GM18909 (cell line): ENCODE measurements around the gene FAM78A.
"Not testable (repeated sequence)": the region's sequence is repeated elsewhere in the genome, so short reads cannot be mapped to it uniquely, and the experiment has no call there.

Experiments
- ATAC-seq: cut with Tn5 transposase; IDR thresholded peaks from one replicate; pipeline ENCODE4 v1.9.1; 2021; ENCODE audit warnings: mild to moderate bottlenecking; ENCODE audit not compliant: unreplicated experiment, poor library complexity

FAM78A gene

DNA sequence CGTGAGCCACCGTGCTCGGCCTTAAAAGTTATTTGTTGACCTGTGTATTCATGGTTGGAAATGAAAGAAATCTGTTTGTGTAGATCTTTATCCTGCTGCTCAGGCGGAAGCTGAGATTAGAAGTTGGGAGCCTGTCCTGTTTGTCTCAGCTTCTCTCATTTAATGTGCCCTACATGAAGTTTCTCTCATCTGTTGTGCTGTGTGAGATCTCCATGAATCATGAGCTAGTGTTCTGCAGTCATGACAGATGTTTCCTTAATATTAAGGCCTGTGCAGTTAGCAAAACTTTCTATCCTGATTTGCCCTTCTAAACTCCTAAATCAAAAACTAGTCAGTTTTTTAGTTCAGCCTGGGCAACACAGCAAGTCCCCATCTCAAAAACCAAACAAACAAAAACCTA, 59.5 kb downstream of the FAM78A start:
- ATAC-seq = no peak

DNA sequence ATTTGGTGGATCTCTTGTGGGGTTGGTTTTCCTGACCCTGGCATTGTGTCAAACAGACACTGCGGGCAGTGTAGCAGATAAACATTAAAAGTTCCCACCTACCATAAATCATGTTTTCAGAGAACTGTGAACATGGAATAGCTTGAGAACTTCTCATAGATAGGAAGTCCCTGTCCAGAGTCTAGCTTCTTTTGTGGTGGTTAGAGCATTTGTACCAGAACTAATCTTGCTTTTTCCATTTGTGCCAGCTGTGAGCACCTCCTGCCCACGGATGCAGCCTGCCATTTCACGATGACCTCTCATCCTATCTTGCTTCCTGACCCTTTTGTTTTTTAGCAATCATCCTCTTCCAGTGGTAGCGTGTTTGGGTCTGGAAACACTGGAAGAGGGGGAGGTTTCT, 61.4 kb downstream of the FAM78A start:
- no peak for ATAC-seq

DNA sequence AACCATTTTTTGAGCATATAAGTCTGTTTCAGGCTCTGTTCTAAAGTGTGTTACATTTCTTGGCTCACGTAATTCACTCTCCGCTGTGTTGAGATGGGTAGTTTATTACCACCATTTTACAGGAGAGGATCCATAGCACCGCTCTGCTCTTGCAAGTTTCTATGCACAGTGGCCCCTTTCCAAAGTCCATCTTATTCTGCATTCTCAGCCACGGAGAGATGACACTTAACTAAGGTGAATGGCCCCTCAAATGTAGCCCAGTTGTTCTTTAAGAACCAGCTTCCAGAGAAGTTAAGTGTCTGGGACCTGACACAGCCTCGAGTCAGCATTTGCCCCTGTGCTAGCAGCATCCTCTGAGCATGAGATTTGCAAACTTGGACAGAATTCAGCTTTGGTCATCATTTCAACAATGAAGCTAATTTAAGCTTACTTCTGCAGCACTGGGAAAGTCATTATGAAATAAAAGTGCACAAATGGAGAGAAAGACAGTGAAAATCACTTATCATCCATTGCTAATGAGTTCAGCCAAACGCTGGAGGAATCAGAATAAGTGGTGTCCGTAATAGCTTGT, 61.9 kb downstream of the FAM78A start:
- no peak for ATAC-seq

DNA sequence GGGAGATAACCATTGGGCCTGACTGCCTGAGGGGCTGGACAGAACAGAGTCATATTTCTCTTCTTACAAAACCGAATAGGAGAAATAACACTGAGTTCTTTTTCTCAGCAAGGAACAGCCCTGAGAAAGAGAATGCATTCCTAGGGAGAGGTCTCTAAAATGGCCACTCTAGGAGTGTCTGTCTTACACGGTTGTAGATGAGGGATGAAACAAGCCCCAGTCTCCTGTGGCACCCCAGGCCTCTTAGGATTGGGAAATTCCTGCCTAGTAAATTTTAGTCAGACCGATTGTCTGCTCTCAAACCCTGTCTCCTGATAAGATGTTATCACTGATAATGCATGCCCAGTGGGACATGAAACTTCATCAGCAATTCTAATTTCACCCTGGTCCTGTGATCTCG, 64.4 kb downstream of the FAM78A start:
- ATAC-seq = not testable (repeated sequence)
